Muscle of arm (tissue), 12 donors: ENCODE measurements around the gene PEPD. TPM values are rescaled to one million over a fixed set of nuclear protein-coding genes. Genes with fewer than 3 reads are reported as not detected.

Experiments
- DNase-seq: peaks from one replicate; pipeline ENCODE4 v3.0.0-alpha.2; 2013
- polyA plus RNA-seq, 12 donors: library from polyadenylated mRNA; unstranded; fragments of 120-200 nt; gene quantifications; one replicate each; pipeline ENCODE4 v1.2.1, GENCODE V29; 2013; ENCODE audit not compliant: insufficient read length in 12 of 12

Gene PEPD
- polyA plus RNA-seq, 12 donors, result 33.0 to 73.6 (median 43.2) TPM; not detected in 1

DNA sequence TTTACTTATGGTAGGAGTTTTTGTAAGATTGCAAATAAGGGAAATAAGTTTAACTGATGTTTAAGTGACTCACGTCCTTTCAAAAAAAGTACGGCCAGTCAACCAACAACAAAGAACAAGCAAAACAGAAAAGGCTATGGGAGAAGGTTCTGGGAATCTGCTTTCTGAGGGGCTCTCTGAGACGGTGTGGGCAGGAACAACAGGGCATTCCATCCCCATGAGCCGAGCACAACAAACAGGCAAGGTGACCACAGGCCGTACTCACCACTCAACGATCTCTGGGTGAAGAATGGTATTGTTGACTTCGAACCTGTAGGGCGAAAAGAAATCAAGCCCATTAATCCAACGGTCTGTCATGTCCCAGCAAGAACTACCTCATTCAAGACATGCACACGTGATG is 43.8 kb downstream of the PEPD start:
- no peak for DNase-seq

DNA sequence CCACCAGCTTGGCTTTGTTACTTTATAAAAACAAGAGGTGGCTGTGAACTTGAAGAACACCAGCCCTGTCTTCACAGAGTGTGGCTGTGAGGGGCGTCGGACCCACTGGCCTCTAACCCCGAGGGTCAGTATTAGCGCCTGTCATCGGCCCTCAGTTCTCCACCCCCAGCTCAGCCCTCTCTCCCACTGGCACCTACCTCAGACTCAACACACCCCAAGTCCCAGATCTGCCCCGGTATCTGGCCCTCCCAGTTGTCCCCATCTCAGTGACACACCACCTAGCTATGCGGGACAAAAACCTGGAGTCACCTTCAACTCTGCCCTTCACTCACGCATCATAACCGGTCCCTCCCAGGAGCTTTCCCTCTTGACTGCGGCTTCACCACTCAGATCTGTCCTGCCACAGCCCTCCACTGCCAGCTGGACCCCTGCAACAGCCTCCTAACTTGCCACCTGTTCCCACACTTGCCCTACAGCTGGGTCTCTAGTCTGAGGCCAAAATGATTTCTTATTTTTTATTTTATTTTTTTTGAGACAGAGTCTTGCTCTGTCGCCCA is 45.4 kb downstream of the PEPD start:
- no peak for DNase-seq

DNA sequence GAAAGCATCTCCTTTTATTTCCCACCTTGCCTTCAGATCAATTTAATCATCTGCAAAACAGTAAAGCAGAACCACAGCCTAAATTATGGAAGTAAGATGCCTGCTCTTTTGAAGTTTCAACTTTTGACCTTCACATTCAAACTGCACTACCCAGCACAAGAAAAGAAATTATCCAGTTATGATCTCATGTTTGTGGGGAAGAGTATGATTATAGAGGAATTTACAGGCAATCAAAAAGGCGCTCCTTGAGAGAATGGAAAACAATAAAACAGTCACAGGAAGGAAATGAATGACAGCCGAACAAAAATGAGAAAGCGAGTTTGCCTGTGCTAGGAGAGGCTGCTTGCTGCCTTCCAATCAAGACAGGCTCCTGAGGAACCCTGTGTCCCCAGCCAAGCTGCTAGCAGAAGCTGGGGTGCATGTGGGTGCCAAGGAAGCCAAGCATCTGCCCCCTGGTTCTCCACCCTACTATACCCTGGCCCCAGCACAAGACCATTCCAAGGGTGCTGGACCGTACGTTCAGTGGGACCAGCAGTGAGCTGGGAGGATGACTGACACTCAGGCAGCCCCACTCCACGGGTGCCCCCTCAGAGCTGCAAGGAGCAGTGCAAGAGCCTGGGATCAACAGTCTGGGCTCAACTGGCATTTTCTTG is 47.8 kb downstream of the PEPD start:
- no peak for DNase-seq

DNA sequence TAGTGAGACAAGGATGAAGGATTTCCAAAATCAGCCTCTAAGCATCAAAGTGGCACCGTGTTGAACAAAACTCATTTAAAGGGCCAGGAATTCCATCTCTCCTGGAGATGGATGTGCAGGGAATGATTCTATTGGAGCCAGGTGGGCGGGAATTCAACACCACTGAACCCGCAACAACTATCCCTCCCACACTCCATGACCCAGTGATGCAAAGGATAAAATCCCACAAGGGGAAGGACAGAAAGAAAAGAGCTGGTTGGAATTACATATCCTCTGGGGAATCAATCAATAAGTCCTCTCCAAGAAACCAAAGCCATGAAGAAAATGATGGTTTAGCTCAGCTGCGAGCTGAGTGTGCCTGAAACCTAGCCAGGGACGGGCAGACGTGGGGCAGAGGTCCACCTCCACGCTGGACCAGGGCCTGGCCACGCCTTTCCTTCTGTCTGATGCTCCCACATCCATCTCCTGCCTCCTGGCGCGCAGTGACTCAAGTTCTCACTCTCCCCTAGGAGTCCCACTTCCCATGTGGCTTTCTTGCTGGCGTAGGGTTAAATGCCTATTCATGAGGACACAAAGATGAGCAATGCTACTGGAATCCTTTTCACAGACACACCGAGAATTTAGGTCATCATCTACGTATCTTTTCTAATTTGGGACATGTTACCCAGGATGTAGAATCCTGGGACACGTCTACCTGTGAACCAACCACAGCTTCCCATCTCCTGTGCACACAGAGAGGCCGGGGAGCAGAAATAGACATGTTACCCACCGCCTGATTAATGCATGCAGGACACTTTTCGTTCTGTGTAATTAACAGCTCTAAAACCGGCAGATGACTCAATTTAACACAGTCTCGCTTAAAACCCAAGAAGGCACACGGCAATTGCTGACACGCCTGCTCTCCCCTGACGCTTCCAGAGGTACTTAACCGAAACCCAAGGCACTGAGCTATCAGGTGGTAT is 48.6 kb downstream of the PEPD start:
- no peak for DNase-seq

DNA sequence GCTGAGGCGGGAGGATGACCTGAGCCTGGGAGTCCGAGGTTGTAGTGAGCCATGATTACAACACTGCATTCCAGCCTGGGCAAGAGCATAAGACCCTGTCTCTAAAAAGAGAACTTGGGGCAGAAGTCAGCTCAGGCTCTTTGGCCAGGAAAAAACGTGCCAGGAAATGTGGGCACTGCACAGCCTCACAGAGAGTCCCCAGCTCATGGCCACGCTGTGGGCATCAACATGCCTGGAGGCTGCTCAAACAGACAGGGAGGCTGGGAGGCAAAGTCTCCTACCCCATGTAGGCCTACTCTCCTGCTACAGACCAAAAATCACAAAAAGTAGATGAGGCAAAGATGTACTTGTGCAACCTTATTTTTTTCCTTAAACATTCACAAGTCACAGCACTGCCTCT is 49.4 kb downstream of the PEPD start:
- DNase-seq, result no peak

DNA sequence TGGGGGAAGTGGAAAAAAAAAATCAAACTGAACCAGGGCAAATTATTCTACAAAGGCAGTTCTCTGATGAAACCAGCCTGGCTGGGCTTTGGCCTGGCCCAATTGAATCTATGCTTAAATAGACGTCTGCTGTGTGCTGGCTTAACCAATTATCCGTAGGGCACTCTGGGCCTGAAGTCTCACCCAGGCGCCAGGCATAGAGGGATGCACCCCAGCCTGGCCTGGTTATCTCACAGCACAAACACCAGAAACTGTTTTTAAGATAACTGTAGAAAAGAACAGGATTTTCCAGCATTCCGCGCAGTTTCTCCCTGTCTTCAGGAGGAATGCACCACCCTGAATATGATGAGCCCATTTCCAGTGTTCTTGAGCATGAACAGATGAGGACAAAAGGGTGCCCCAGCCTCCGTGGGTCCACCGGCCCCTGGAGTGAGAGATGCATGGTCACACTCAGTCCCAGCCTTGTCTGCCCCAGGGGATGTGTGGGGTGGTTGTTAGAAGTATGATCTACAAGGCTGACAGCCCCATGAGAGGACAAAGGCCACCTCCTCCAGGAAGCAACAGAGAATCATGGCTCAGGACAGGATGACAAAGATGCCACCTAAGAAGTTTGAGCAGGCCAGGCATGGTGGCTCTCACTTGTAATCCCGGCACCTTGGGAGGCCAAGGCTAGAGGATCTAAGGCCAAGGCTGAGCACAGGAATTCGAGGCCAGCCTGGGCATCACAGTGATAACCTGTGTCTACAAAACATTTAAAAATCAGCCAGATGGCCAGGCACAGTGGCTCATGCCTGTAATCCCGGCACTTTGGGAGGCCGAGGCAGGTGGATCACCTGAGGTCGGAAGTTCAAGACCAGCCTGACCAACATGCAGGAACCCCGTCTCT is 50.2 kb downstream of the PEPD start:
- no peak for DNase-seq

DNA sequence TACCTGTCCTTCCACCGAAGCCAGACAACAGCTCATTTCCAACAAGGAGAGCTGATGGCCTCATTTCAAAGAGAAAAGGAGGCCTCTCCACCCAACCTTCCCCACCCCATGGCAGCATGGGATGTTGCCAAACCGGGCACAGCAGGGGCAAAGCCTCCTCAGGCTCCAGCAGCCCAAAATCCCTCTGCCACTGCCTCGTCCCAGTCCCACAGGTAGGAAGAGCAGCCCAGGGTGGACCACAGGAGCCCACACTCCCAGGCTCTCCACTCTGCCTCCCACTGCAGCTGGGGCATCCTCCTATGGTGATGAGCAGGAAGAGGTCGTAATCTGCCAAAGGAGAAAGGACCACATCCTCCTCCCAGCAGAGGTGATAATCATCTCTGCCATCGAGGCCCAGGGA is 50.9 kb downstream of the PEPD start:
- DNase-seq, result no peak

DNA sequence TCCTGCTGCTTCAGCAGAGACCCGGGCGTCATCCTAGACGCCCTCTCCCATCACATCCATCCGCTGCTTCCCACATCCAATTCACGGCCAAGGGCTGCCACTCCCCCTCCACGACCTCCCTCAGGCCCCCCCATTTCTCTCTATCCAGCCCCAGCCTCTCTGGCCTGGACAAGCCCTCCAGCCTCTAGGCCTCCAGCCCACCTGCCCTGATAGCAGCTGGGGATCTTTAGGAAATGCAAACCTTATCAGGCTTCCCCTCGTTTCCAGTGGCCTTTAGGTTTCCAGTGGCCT is 51.6 kb downstream of the PEPD start:
- no peak for DNase-seq

DNA sequence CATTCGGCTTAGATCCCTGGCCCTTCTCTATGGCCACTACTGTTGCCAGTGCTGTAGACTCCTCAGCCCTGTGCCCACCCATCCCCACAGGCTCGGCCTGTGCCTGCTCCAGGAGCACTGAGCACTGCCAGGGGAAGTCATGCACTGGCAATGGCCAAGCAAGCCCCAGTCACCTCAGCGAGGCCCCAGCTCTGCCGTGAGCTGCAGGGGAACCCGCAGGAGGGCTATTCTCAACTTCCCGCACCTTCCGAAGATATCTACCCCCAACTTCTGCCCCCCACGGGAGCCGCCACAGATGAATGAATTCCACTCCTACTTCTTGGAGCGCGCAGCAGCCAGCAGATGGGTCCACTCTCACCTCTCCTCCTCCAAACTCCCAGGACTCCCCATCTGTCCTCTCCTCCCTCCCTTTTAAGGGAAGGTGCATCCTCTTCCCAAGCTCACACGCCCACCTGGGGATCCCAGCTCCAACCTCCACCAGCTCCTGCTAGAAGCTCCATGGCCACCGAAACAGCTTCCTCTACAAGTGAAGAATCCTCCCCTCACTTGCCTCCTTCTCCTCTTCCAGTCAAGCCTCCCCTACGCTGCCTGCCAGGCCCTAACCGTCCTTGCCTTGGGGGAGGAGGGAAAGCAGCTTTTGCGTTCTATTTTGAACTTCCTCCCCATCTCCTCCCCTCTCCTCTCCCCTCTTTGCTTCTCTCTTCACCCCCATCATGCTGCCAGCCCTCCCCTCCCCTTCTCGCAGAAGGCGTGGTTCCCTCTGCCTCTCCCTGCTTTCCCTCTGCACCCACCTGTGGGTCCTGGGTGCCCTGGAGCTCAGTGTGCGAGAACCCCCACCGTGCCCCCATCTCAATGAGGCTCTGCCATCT is 52.2 kb downstream of the PEPD start:
- DNase-seq, result no peak

DNA sequence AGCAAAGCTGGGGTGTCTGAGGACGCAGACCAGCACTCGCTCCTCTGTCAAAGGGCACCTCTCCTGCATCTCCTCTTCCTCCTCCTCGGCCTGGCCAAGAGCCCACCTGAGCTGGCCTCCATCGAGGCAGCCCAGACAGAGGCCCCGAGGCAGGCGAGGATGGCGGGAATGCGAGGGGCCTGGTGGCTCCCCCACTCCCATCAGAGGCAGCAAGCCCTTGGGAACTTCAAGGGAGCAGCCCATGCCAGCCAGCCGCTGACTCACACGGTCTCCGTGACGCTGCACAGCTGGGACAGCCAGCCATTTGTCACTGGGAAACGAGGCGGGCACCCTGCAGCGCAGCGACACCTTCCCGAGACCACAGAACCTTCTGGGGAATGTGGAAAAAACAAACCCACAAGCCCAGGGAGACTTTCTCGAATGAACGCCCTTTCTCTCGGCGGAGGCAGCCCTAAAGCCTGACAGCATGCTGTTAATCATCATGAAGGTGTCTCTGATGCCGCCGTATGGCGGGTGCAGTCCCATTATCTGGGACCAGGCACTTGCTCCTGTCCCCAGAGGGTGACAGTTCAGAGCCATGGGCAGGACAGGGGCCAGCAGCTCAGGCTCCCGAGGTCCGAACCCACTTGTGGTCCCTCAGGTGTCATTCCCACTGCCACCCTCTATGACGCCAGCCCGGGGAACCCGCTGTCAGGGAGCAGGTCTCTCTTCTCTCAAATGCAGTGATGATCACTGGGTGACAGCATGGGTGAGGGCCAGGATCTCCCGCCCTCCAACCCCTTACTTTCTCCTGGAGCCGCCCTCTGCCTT is 53.0 kb downstream of the PEPD start:
- no peak for DNase-seq

DNA sequence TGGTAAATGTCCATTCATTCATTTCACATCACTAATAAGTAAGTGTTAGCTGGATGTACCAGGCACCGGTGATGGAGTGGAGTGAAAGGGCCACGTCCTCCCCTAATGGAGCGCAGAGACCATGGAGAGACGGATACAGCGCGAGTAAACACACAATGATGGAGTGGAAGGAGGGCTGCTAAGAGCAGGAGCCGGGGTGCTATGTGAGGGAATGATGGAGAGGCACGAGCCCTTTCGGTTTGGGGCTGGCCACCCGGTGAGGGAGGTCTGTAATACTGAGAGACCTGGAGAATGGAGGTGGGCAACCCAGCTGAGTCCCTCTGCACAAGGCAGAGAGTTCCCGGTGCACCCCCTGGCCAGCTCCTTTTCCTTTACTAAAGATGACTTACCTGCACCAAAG is 53.7 kb downstream of the PEPD start:
- no peak for DNase-seq

DNA sequence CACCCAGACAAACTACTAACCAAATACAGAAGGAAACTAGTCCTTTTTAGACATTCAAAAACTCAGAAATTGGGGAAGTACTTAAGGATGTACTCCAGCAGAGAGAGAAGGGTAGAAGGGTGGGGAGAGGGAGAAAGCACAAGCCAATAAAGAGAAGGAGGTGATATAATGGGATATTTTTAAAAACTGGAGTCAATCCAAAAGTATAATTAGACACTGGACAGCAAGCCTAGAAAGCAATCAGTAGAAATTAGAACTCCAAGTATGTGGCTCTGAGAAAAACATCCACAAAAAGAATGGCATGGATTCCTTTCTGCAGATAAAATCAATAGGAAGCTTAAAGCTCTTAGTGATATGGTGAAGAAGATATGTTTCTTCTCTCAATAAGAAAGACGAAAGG is 55.8 kb downstream of the PEPD start:
- no peak for DNase-seq

DNA sequence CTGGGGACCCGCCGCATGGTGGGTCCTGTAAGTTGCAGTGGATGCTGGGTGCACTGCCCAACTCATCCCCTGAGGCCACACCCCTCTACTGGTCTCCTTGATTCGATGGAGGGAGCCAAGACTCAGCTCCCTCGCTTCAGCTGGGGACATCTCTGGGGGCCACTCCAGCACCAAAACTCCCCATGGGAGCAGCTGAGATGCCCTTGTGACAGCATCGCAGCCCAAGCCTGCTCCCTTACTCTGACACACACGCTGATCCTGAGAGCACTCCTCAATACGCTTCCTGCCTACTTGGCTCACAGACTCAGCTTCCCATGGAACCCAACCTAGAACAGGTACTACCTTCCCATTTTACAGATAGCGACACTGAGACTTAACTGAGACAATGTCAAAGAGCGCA is 56.2 kb downstream of the PEPD start:
- no peak for DNase-seq

DNA sequence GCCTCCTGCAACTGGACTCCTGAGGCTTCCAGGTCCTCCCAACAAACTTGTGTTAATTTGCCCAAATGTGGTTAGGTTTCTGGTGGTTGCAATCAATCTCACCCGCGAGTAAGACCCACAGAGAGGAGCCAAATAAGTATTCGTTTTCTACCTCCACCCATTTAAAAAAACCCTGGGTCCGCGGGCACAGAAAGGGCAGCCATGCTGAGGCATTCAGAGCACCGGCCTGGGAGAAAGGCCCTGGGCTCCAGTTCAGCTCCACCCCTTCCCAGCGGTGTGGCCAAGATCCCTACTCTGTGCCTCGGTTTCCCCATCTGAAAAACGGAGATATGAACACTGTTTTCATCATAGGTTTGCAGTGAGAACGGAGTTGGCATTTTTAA is 56.9 kb downstream of the PEPD start:
- no peak for DNase-seq

DNA sequence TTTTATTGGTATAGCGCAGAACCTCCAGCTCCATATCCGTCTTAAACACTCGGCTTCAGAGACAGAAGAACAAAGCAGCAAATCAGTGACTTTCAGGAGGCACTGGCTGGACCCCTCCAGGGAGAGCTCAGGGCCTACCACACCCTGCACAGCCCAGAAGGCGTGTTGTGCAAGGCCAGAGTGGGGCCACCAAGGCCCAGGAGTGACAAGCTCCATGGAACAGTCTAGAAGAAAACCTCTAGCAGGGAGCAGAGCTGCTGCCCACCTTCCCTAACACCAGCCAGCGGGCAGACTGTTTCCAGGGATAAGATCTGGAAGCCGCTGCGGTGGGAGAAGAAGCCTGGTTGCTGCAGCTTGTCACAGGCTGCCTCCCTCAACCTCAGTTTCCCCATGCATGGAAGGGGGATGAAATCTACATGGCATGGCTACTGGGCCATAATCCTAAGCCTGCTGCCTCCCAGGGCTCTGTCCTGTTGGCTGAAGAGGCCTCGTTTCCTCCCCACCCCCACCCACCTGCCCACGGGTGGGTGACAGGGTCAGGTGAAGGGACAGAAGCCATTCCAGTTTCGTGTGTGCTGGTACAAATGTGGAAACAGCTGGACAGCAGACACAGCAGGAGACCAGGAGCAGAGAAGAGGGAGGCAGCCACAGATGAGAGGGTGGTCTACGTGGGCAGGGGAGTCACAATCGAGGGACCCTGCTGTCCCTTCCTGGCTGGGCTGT is 57.4 kb downstream of the PEPD start:
- DNase-seq, result no peak

DNA sequence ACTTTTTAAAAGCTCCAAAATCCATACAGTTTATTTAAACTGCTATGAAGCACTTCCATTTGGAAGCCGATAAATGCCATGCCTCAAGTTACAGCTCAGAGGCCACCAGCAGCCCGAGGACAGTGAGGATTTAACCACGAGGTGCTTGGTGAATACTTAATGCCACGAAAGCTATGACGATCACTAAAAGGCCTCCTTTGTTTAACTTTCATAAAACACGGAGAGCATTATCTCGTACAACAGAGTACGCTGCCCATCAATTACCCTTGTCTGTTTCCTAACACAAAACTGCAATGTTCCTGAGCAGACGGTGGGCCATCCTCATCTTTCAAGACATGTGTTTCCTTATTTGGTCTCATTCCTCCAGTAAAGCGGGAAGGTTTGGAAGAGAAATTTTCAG is 58.4 kb downstream of the PEPD start:
- no peak for DNase-seq

DNA sequence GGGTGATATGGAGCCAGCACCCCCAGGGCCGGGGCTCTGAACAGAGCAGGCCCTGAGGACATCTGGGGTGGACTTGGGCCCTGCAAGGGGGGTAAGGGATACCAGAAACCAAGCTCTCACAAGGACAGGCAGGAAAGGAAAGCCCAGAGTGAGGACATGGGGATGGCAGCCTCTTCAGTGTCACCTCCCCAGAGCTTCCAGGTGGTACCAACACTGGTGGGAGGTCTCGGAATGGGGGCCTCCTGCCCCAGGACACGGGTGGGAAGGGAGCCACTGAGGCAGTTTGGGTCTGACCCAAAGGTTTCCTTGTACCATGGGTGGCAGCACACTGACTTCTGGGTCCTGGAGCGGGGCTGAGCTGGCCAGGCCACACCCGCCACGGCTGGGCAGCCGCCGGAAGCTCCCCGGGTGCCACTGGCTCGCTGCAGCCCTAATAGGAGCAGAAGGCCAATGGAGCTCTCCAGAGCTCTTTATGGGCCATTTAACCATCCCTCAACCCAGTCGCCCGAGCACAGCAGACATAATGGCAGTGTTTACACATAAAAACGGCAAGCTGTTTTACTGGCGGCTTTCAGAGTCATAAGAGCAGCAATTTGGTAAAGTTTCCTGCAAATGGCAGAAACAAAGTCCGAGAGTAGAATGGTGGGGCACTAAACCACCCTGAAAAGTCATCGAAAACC is 59.3 kb downstream of the PEPD start:
- DNase-seq, result no peak

DNA sequence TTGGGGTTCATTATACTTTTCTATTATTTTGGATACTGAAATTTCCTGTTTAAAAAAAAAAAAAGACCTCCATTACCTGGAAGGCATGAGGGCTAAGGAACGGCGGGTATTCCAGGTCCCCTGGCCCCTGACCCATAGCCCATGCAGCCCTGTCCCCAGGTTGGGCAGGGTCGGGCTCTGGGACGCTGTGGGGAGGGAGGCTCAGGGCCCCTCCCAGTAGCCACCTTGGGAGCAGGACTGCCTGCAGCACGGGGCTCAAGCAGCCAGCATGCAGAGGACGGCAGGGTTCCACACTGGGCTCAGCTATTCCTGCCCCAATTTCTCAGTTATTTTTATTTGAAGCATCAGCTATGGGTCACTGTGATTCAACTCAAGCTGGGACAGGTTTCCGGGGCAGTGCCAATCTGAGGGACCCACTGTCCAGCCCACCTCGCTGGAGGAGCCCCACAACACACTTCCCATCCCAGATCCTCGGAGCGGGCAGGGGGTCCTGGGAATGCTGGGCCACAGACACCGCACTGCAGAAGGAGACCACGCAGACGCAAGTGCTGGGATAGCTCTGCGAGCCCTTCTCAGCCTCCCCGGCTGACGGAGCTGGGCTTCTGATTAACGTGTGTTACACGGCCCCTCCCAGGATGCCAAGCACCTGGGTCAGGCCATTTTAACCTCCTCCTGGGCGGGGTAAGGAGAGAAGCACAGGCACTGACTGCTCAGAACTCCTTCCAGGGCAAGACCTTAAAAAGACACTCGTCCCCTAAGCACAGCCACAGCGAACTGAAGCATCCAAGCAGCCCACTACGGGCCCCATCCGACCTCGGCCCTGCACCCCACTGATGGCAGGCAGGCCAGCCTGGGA is 60.1 kb downstream of the PEPD start:
- no peak for DNase-seq
